H1 (cell line): ENCODE data around the gene CSNK2A3. TPM values are rescaled to one million over a fixed set of nuclear protein-coding genes. Genes with fewer than 3 reads are reported as not detected.

ENCODE experiments used
- ATF3 ChIP-seq: IDR thresholded peaks from 2 replicates; pipeline ENCODE4 v1.6.1; 2011; ENCODE audit warnings: low read depth, mild to moderate bottlenecking, low read length; ENCODE audit not compliant: insufficient read depth
- RBBP5 ChIP-seq: IDR thresholded peaks from 2 replicates; pipeline ENCODE4 v1.7.1; 2012; ENCODE audit warnings: low read depth, mild to moderate bottlenecking, inconsistent platforms, low read length, moderate library complexity, borderline replicate concordance
- polyA plus RNA-seq, 7 experiments: library from polyadenylated mRNA; depleted of rRNA in 3 of 7; stranded (reverse) in 5 of 7; unstranded in 2 of 7; fragments of >200 nt in 5 of 7; fragments of 200-250 nt in 2 of 7; gene quantifications; 1 replicate in 5 of 7; 2 replicates in 1 of 7; 4 replicates in 1 of 7; pipeline versions ENCODE4 v1.2.1 to v1.2.3, GENCODE V29; 2011 to 2013; ENCODE audit warnings: missing spikeins in 2 of 7, mixed read lengths in 2 of 7
- total RNA-seq: library from RNA; stranded (reverse); fragmentation: NEBNext Ultra II Directional; extraction: Animal tissue kit (Norgen Biotek cat#: 25700); gene quantifications from 2 replicates; pipeline ENCODE4 v1.2.1, GENCODE V29; 2021

Gene CSNK2A3
- total and polyA plus RNA-seq, 2 of the 8 experiments (the other 6 are each of a cell fraction or from before 2014, with no cell fraction given) = 0.69 to 1.0 TPM

- no peak for TF ChIP-seq RBBP5
- TF ChIP-seq ATF3 = no peak
Observed at GRCh38 chr11:11308249-11308648, 44.8 kb downstream of the CSNK2A3 start (continued).
